Breast epithelium (tissue), 4 donors: ENCODE data around the gene GPR3. TPM values are rescaled to one million over a fixed set of nuclear protein-coding genes. Genes with fewer than 3 reads are reported as not detected.

ENCODE experiments used
- DNase-seq, 2 donors: peaks; one replicate each; pipeline ENCODE4 v3.0.0-alpha.2; 2019; ENCODE audit warnings: low spot score in 2 of 2
- H3K27ac ChIP-seq, 2 donors: fragments of 200-600 bp; sonication (generic) in 1 of 2; one replicate each; pipeline ENCODE4 v1.5.1; 2016 to 2019; ENCODE audit warnings: mild to moderate bottlenecking in 1 of 2
- H3K27me3 ChIP-seq, 2 donors: fragments of 200-600 bp; sonication (generic) in 1 of 2; one replicate each; pipeline versions ENCODE4 v1.5.1 to v1.6.0; 2017 to 2019; ENCODE audit warnings: control low read depth in 1 of 2, mild to moderate bottlenecking in 1 of 2
- H3K36me3 ChIP-seq: fragments of 200-600 bp; one replicate; pipeline ENCODE4 v1.5.1; 2019
- H3K4me1 ChIP-seq, 2 donors: fragments of 200-600 bp; sonication (generic); one replicate each; pipeline ENCODE4 v1.5.1; 2016 to 2019; ENCODE audit warnings: control low read depth in 1 of 2
- H3K4me3 ChIP-seq, 3 donors: fragments of 200-600 bp; sonication (generic); 1 replicate in 2 of 3; 2 replicates in 1 of 3; pipeline ENCODE4 v1.5.1; 2016 to 2019; ENCODE audit warnings: mild to moderate bottlenecking in 3 of 3, moderate library complexity in 2 of 3
- H3K9me3 ChIP-seq, 2 donors: fragments of 200-600 bp; sonication (generic) in 1 of 2; one replicate each; pipeline ENCODE4 v1.5.1; 2016 to 2019; ENCODE audit warnings: control low read depth in 1 of 2
- POLR2A ChIP-seq: fragments of 450-650 bp; IDR thresholded peaks from one replicate; pipeline ENCODE4 v1.6.1; 2016; ENCODE audit warnings: antibody characterized with exemption, mild to moderate bottlenecking, moderate library complexity
- POLR2AphosphoS5 ChIP-seq, 3 donors: sonication (generic); formaldehyde crosslinking; IDR thresholded peaks; one replicate each; pipeline ENCODE4 v1.6.1; 2017; ENCODE audit warnings: antibody characterized with exemption in 3 of 3
- intact Hi-C: fragments of 100-400 bp; cut with DNase I; formaldehyde crosslinking; loops from one replicate; pipeline ENCODE4 v1.15.1; 2023; ENCODE audit warnings: low total_unique reads
- total RNA-seq, 3 donors: library from RNA; depleted of rRNA; stranded (reverse); fragments of >200 nt; gene quantifications; one replicate each; pipeline ENCODE4 v1.1.0, GENCODE V29; 2016
- TF ChIP-seq, protein P1 (sequence below), 3 donors: fragments of 450-650 bp; IDR thresholded peaks; one replicate each; pipeline ENCODE4 v1.5.1; 2016 to 2017; ENCODE audit warnings: antibody characterized with exemption in 3 of 3, mild to moderate bottlenecking in 3 of 3, moderate library complexity in 3 of 3

Gene GPR3
- total RNA-seq, 3 donors from 2014 or later = 0.16 to 0.66 TPM; not detected in 1

DNA sequence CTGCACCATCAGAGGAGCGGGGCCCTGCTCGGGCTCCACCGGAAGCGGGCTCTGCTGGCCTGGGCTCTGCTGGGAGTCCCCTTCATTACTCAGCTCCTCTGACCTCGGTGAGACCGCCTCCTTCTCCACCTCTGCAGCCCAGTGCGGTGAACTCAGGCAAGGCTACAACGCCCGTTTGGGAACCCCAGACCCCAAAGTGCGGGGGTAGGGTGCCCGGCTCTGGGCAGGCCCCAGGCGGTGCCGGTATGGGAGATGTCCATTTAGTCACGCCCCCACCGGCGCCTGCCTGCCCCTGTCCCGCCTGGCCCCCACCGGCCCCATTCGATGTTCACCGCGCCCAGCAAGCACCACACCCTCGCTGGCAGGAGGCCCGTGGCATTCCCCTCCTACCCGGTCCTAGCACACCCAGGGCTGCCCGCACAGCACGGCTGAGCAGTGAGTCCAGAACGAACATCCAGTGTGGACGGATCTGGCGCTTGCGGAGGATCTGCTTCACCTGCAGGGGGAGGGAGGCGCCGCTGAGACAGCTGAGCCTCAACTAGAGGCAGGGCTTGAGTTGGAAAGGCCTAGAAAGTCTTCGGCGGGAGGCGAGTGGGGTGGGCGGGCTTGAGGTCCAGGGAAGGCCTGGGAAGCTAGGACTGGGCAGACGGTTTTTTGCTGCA, 35.7 kb upstream of the GPR3 start:
- Histone ChIP-seq H3K4me3 (peak overlapping the region in 1 of 3 donors; percentile 44), H3K27me3 (no peaks in the 10 kb centered on the region), H3K27ac (peak overlapping the region; percentile 10 to 52), H3K9me3 (no peaks in the 10 kb centered on the region), H3K4me1 (no peaks in the 10 kb centered on the region), H3K36me3 (no peaks in the 10 kb centered on the region)
- intact Hi-C loops = no loop called here
- TF ChIP-seq POLR2AphosphoS5 (IDR thresholded peaks at IDR 0.05) (no peak), POLR2A (no peak)
- TF ChIP-seq, protein P1, sequence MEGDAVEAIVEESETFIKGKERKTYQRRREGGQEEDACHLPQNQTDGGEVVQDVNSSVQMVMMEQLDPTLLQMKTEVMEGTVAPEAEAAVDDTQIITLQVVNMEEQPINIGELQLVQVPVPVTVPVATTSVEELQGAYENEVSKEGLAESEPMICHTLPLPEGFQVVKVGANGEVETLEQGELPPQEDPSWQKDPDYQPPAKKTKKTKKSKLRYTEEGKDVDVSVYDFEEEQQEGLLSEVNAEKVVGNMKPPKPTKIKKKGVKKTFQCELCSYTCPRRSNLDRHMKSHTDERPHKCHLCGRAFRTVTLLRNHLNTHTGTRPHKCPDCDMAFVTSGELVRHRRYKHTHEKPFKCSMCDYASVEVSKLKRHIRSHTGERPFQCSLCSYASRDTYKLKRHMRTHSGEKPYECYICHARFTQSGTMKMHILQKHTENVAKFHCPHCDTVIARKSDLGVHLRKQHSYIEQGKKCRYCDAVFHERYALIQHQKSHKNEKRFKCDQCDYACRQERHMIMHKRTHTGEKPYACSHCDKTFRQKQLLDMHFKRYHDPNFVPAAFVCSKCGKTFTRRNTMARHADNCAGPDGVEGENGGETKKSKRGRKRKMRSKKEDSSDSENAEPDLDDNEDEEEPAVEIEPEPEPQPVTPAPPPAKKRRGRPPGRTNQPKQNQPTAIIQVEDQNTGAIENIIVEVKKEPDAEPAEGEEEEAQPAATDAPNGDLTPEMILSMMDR (IDR thresholded peaks at IDR 0.05) = no peak
- no peak for DNase-seq

DNA sequence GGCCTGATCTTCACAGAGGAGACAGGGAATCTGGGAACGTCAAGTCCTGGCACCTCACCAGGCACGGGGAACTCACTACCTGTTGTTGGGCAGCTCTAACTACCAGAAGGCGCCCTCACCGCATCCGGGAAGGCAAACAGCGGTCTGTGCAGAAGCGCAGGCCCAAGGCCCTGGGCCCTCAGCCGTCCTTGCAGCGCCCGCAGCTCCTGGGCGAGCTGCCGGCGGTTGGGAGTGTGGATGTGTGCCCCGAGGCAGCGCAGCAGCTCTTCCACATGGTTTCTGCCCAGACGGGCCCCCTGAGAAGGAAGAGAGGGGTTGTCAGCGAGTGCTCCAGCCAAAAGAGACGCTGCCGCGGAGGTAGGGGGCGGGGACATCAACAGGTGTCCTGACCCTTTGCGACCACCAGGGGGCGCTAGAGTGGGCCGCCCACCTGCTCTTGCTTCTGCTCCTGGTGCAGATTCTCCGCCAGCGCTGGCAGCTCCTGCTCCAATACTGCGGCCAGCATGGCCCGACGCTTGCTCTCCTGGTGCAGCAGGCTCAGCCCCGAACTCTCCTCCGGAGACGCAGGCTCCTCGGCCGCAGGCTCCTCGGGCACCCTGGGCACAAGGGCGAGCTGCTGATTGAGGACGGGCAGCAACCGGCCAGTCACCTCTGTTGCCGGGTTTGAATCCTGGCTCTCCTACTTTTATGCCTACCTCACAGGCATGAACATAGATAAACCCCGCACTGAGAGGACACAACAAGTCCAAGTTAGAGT, 35.0 kb upstream of the GPR3 start:
- TF ChIP-seq, protein P1 (IDR thresholded peaks at IDR 0.05) = peak; percentile 94 to 97 (median 96)
- TF ChIP-seq POLR2A (no peak), POLR2AphosphoS5 (IDR thresholded peaks at IDR 0.05) (peak in 1 of 3 donors; percentile 16)

DNA sequence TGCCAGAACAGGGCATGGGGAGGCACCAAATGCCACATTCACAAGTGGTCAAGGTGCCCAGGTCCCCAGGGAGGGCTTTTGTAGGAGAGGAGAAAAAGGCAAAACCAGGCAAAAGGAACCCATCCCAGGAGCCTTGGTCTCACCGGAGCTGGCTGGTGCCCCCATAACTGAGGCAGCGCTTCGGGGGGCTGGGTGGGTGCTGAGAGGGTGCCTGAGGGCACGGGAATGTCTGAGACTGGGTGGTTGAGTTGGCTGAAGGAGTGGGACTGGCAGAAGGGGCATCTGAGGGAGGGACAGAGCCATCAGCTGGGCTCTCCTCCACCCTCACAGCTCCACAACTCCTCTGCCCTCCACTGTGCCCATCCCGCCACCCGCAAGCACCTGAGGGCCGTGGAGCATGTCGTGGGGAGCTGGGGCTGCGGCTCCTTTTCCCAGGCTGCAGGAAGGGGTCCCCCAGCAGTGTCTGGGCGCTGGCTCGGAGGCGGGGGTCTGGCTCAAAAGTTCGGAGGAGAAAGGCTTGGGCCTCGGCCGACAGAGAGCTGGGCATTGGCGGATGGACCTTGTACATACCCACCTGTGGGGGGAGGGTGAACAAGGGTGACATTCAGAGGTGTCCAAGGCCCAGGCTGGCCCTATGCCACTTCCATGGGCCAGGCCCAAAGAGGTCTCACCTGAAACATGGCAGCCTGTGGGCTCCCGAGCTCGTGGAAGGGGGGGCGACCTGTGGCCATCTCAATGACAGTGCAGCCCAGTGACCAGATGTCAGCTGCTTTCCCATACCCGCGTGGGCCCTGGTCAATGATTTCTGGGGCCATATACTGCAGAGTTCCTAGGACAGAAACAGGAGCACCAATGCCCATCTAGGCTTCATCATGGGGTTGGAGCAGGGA, 34.1 kb upstream of the GPR3 start:
- H3K36me3 ChIP-seq = no peaks in the 10 kb centered on the region
- no peak overlapping the region for H3K4me3 ChIP-seq
- H3K4me1 ChIP-seq = no peaks in the 10 kb centered on the region
- TF ChIP-seq, protein P1 (IDR thresholded peaks at IDR 0.05) = no peak
- TF ChIP-seq POLR2A (no peak), POLR2AphosphoS5 (IDR thresholded peaks at IDR 0.05) (no peak)
- intact Hi-C loops = no loop called here
- no peaks in the 10 kb centered on the region for H3K27me3 ChIP-seq
- no peaks in the 10 kb centered on the region for H3K9me3 ChIP-seq
- H3K27ac ChIP-seq = no peak overlapping the region
- no peak for DNase-seq

More for the DNA sequence above, 35.0 kb upstream of the GPR3 start:
- peak; percentile 65 to 83 for DNase-seq
- Histone ChIP-seq H3K9me3 (no peaks in the 10 kb centered on the region), H3K36me3 (no peaks in the 10 kb centered on the region), H3K4me1 (no peaks in the 10 kb centered on the region), H3K27ac (peak overlapping the region; percentile 10 to 52), H3K27me3 (no peaks in the 10 kb centered on the region), H3K4me3 (peak overlapping the region in 2 of 3 donors; percentile 3 to 44)
- intact Hi-C loops = no loop called here

DNA sequence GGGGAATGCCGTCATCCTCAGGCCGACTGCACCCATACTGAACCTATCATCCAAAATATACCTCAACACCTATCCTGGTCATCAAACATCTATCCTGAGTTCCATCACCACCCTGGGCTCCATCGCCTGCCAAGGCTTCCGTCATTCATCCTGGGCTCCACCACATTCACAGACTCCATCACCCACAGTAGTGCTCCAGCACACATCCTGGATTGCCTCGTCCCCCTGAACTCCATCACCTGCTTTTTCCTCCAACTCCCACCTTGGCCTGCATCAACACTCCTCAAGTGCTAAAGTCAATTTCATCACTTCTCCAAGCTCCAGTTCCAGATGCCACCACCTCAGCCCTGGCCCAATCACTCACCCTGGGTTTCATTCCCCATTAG, 33.5 kb upstream of the GPR3 start:
- intact Hi-C loops = no loop called here
- Histone ChIP-seq H3K4me1 (no peaks in the 10 kb centered on the region), H3K27ac (no peak overlapping the region), H3K36me3 (no peaks in the 10 kb centered on the region), H3K9me3 (no peaks in the 10 kb centered on the region), H3K4me3 (no peak overlapping the region), H3K27me3 (no peaks in the 10 kb centered on the region)
- DNase-seq = no peak
- TF ChIP-seq POLR2AphosphoS5 (IDR thresholded peaks at IDR 0.05) = no peak
- TF ChIP-seq, protein P1 (IDR thresholded peaks at IDR 0.05) = no peak
